ENCODE data around the gene MAP1S. TPM values are rescaled to one million over a fixed set of nuclear protein-coding genes. Genes with fewer than 3 reads are reported as not detected.

Gene MAP1S
- total RNA-seq, 1 donor, result 15.1 TPM

- no peak overlapping the region for H3K4me3 ChIP-seq (ENCODE audit: low read depth, low read length)
- no peak for DNase-seq (ENCODE audit: low read depth)
- TF ChIP-seq, protein P1, sequence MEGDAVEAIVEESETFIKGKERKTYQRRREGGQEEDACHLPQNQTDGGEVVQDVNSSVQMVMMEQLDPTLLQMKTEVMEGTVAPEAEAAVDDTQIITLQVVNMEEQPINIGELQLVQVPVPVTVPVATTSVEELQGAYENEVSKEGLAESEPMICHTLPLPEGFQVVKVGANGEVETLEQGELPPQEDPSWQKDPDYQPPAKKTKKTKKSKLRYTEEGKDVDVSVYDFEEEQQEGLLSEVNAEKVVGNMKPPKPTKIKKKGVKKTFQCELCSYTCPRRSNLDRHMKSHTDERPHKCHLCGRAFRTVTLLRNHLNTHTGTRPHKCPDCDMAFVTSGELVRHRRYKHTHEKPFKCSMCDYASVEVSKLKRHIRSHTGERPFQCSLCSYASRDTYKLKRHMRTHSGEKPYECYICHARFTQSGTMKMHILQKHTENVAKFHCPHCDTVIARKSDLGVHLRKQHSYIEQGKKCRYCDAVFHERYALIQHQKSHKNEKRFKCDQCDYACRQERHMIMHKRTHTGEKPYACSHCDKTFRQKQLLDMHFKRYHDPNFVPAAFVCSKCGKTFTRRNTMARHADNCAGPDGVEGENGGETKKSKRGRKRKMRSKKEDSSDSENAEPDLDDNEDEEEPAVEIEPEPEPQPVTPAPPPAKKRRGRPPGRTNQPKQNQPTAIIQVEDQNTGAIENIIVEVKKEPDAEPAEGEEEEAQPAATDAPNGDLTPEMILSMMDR (IDR thresholded peaks at IDR 0.05; ENCODE audit: insufficient read depth, low read depth, low read length), result no peak
These were observed 13.8 kb downstream of the MAP1S start for GRCh38 chr19:17733127-17733526.

- TF ChIP-seq, protein P1 (IDR thresholded peaks at IDR 0.05; ENCODE audit: insufficient read depth, low read depth, low read length), result no peak
- no peak overlapping the region for H3K4me3 ChIP-seq (ENCODE audit: low read depth, low read length)
- DNase-seq (ENCODE audit: low read depth), result no peak
These were observed 14.9 kb downstream of the MAP1S start for GRCh38 chr19:17734146-17734545.

GRCh38 chr19:17735410-17735809 lies 16.1 kb downstream of the MAP1S start:
- H3K4me3 ChIP-seq (ENCODE audit: low read depth, low read length), result no peak overlapping the region
- TF ChIP-seq, protein P1 (IDR thresholded peaks at IDR 0.05; ENCODE audit: insufficient read depth, low read depth, low read length), result no peak
- DNase-seq (ENCODE audit: low read depth), result no peak

GRCh38 chr19:17737690-17738153 lies 18.4 kb downstream of the MAP1S start:
- TF ChIP-seq, protein P1 (IDR thresholded peaks at IDR 0.05; ENCODE audit: insufficient read depth, low read depth, low read length), result no peak

GRCh38 chr19:17739121-17739875 lies 20.0 kb downstream of the MAP1S start:
- peak; percentile 36 for DNase-seq (ENCODE audit: low read depth)
- TF ChIP-seq, protein P1 (IDR thresholded peaks at IDR 0.05; ENCODE audit: insufficient read depth, low read depth, low read length), result no peak
- H3K4me3 ChIP-seq (ENCODE audit: low read depth, low read length), result no peak overlapping the region

More at GRCh38 chr19:17737690-17738153, 18.4 kb downstream of the MAP1S start:
- no peak overlapping the region for H3K4me3 ChIP-seq (ENCODE audit: low read depth, low read length)
- DNase-seq (ENCODE audit: low read depth), result no peak

GRCh38 chr19:17741456-17741855 lies 22.2 kb downstream of the MAP1S start:
- TF ChIP-seq, protein P1 (IDR thresholded peaks at IDR 0.05; ENCODE audit: insufficient read depth, low read depth, low read length), result no peak
- DNase-seq (ENCODE audit: low read depth), result no peak
- no peak overlapping the region for H3K4me3 ChIP-seq (ENCODE audit: low read depth, low read length)
